Kidney epithelial cell (primary cell): Measurements from ENCODE around the gene CCDC185. TPM values are rescaled to one million over a fixed set of nuclear protein-coding genes. Genes with fewer than 3 reads are reported as not detected.

ENCODE experiments used
- DNase-seq: peaks from one replicate; pipeline ENCODE4 v3.0.0-alpha.2; 2010; ENCODE audit warnings: low read depth
- H3K27me3 ChIP-seq: 2 replicates; pipeline ENCODE4 v1.6.0; 2011; ENCODE audit warnings: low read length; ENCODE audit not compliant: control insufficient read depth, insufficient read depth
- H3K36me3 ChIP-seq: 2 replicates; pipeline ENCODE4 v1.5.1; 2011; ENCODE audit warnings: low read length; ENCODE audit not compliant: control insufficient read depth, insufficient read depth
- H3K4me3 ChIP-seq: 2 replicates; pipeline ENCODE4 v1.5.1; 2011; ENCODE audit warnings: low read depth, mild to moderate bottlenecking, control low read depth, low read length
- CTCF ChIP-seq: IDR thresholded peaks from 2 replicates; pipeline ENCODE4 v1.5.1; 2011; ENCODE audit warnings: mild to moderate bottlenecking, moderate library complexity, low read length, control low read depth, inconsistent platforms; ENCODE audit not compliant: insufficient read depth, poor library complexity, severe bottlenecking
- total RNA-seq: library from RNA; depleted of rRNA; stranded (reverse); fragments of >200 nt; gene quantifications from 2 replicates; pipeline ENCODE4 v1.2.3, GENCODE V29; 2015

CCDC185 gene
- total RNA-seq, 1 donor from 2014 or later: not detected

- Histone ChIP-seq H3K4me3 (no peak overlapping the region), H3K36me3 (no peaks in the 10 kb centered on the region)
- DNase-seq: peak; percentile 67
Observed at GRCh38 chr1:223401873-223402789, 8.9 kb downstream of the CCDC185 start.

GRCh38 chr1:223402790-223403142, 9.6 kb downstream of the CCDC185 start:
- TF ChIP-seq CTCF: no peak
- Histone ChIP-seq H3K4me3 (no peak overlapping the region), H3K27me3 (no peaks in the 10 kb centered on the region), H3K36me3 (no peaks in the 10 kb centered on the region)
- DNase-seq: no peak

More at GRCh38 chr1:223401873-223402789, 8.9 kb downstream of the CCDC185 start:
- no peaks in the 10 kb centered on the region for H3K27me3 ChIP-seq
- no peak for TF ChIP-seq CTCF

GRCh38 chr1:223403184-223403815, 10.1 kb downstream of the CCDC185 start:
- Histone ChIP-seq H3K27me3 (no peaks in the 10 kb centered on the region), H3K4me3 (no peak overlapping the region), H3K36me3 (no peaks in the 10 kb centered on the region)
- DNase-seq: no peak
- TF ChIP-seq CTCF: no peak

GRCh38 chr1:223405507-223405906, 12.3 kb downstream of the CCDC185 start:
- TF ChIP-seq CTCF: no peak
- H3K4me3 ChIP-seq: no peak overlapping the region

GRCh38 chr1:223410036-223410435, 16.8 kb downstream of the CCDC185 start:
- Histone ChIP-seq H3K27me3 (no peaks in the 10 kb centered on the region), H3K36me3 (no peaks in the 10 kb centered on the region), H3K4me3 (no peak overlapping the region)
- no peak for DNase-seq
- no peak for TF ChIP-seq CTCF

More at GRCh38 chr1:223405507-223405906, 12.3 kb downstream of the CCDC185 start:
- DNase-seq: no peak
- no peaks in the 10 kb centered on the region for H3K36me3 ChIP-seq
- H3K27me3 ChIP-seq: no peaks in the 10 kb centered on the region

GRCh38 chr1:223411309-223411708, 18.1 kb downstream of the CCDC185 start:
- no peak for DNase-seq
- TF ChIP-seq CTCF: no peak
- H3K27me3 ChIP-seq: no peaks in the 10 kb centered on the region
- no peaks in the 10 kb centered on the region for H3K36me3 ChIP-seq
- H3K4me3 ChIP-seq: no peak overlapping the region
